H1 (cell line): Measurements from ENCODE around the gene PTPN2. TPM values are rescaled to one million over a fixed set of nuclear protein-coding genes. Genes with fewer than 3 reads are reported as not detected.

ENCODE experiments used
- CTCF ChIA-PET: fragments of 300-600 bp; sonication (Branson Sonifier 250); formaldehyde crosslinking; loops from one replicate; lab custom pipeline; 2021; ENCODE audit not compliant: partially characterized antibody; lab: Charles Lee
- POLR2A ChIA-PET: fragments of 300-600 bp; sonication (Branson Sonifier 250); formaldehyde crosslinking; loops from one replicate; lab custom pipeline; 2021; ENCODE audit warnings: inconsistent platforms; ENCODE audit not compliant: partially characterized antibody; lab: Charles Lee
- DNase-seq, 2 experiments: peaks; one replicate each; pipeline versions ENCODE4 v3.0.0 to v3.0.0-alpha.2; 2010 to 2022; ENCODE audit warnings: low spot score in 2 of 2, low read depth in 1 of 2, mixed read lengths in 1 of 2
- FAIRE-seq: peaks from 2 replicates; lab custom pipeline; 2011; peaks lifted over from hg19 to GRCh38; lab: Jason Lieb, UNC
- H2AFZ ChIP-seq: 2 replicates; pipeline ENCODE4 v1.8.1; 2012; ENCODE audit warnings: low read length, inconsistent platforms
- H2AK5ac ChIP-seq: 2 replicates; pipeline ENCODE4 v1.6.1; 2013; ENCODE audit warnings: low read depth, low read length
- H2BK120ac ChIP-seq: replicated peaks from 2 replicates; pipeline ENCODE3; 2013; ENCODE audit warnings: low read depth, low read length, inconsistent platforms
- H2BK12ac ChIP-seq: 2 replicates; pipeline ENCODE4 v1.6.1; 2013; ENCODE audit warnings: low read depth, low read length
- H2BK15ac ChIP-seq: 2 replicates; pipeline ENCODE4 v1.6.1; 2013; ENCODE audit warnings: low read length
- H2BK20ac ChIP-seq: 2 replicates; pipeline ENCODE4 v1.6.1; 2013; ENCODE audit warnings: low read length
- H2BK5ac ChIP-seq: 2 replicates; pipeline ENCODE4 v1.6.1; 2013; ENCODE audit warnings: low read depth, low read length
- H3K14ac ChIP-seq: 2 replicates; pipeline ENCODE4 v1.6.1; 2013; ENCODE audit warnings: inconsistent platforms; ENCODE audit not compliant: insufficient read length
- H3K18ac ChIP-seq: 2 replicates; pipeline ENCODE4 v1.6.1; 2013; ENCODE audit warnings: low read length; ENCODE audit errors: extremely low read depth
- H3K23ac ChIP-seq: 2 replicates; pipeline ENCODE4 v1.6.1; 2013; ENCODE audit warnings: inconsistent platforms; ENCODE audit not compliant: insufficient read length
- H3K23me2 ChIP-seq: 2 replicates; pipeline ENCODE4 v1.6.1; 2013; ENCODE audit warnings: low read depth, low read length
- H3K27ac ChIP-seq: 2 replicates; pipeline ENCODE4 v1.6.1; 2011; ENCODE audit warnings: low read depth, low read length, inconsistent platforms
- H3K27me3 ChIP-seq, 4 experiments: replicated peaks in 1 of 4; 1 replicate in 1 of 4; 2 replicates in 3 of 4; pipeline versions ENCODE4 v1.6.1 to v1.8.1; 2011 to 2013; ENCODE audit warnings: low read length in 3 of 4, mild to moderate bottlenecking in 3 of 4, inconsistent platforms in 2 of 4, mixed read lengths in 2 of 4, moderate library complexity in 1 of 4; ENCODE audit not compliant: control insufficient read depth in 3 of 4, insufficient read depth in 3 of 4; ENCODE audit errors: extremely low read depth in 1 of 4
- H3K36me3 ChIP-seq, 4 experiments: 2 replicates each; pipeline versions ENCODE4 v1.6.1 to v1.8.1; 2011 to 2013; ENCODE audit warnings: mild to moderate bottlenecking in 4 of 4, low read length in 3 of 4, moderate library complexity in 2 of 4, control low read depth in 1 of 4, inconsistent platforms in 1 of 4; ENCODE audit not compliant: insufficient read depth in 4 of 4, control insufficient read depth in 2 of 4
- H3K4ac ChIP-seq: replicated peaks from 2 replicates; pipeline ENCODE3; 2013; ENCODE audit warnings: low read length, low read depth, mixed read lengths, inconsistent platforms; ENCODE audit not compliant: insufficient read length
- H3K4me1 ChIP-seq, 4 experiments: replicated peaks in 1 of 4; 1 replicate in 1 of 4; 2 replicates in 3 of 4; pipeline versions ENCODE4 v1.6.1 to v1.8.1; 2011 to 2013; ENCODE audit warnings: low read length in 3 of 4, inconsistent platforms in 2 of 4, mixed read lengths in 1 of 4; ENCODE audit not compliant: insufficient read depth in 4 of 4, control insufficient read depth in 3 of 4
- H3K4me2 ChIP-seq, 2 experiments: 2 replicates each; pipeline versions ENCODE4 v1.6.1 to v1.8.1; 2011 to 2013; ENCODE audit warnings: low read depth in 2 of 2, low read length in 2 of 2, control low read depth in 1 of 2, inconsistent platforms in 1 of 2, mild to moderate bottlenecking in 1 of 2; ENCODE audit not compliant: insufficient read depth in 1 of 2
- H3K4me3 ChIP-seq, 4 experiments: fragments of 200-600, 300-600 bp in 1 of 4; sonication (generic), shearing (Covaris generic), sonication (Bioruptor Twin) in 1 of 4; 2 replicates each; pipeline versions ENCODE4 v1.5.1 to v1.8.1; 2011 to 2016; ENCODE audit warnings: low read length in 4 of 4, low read depth in 3 of 4, control low read depth in 2 of 4, inconsistent platforms in 2 of 4, mild to moderate bottlenecking in 2 of 4, mixed read lengths in 1 of 4, moderate library complexity in 1 of 4; ENCODE audit not compliant: insufficient read depth in 2 of 4; ENCODE audit errors: extremely low read depth in 1 of 4
- H3K56ac ChIP-seq: replicated peaks from 2 replicates; pipeline ENCODE3; 2013; ENCODE audit warnings: low read depth, mild to moderate bottlenecking, mixed read lengths, low read length, inconsistent platforms; ENCODE audit not compliant: insufficient read length
- H3K79me1 ChIP-seq: 2 replicates; pipeline ENCODE4 v1.6.1; 2013; ENCODE audit warnings: low read depth, low read length, control low read depth
- H3K79me2 ChIP-seq, 2 experiments: 2 replicates each; pipeline versions ENCODE4 v1.6.1 to v1.8.1; 2012 to 2013; ENCODE audit warnings: low read length in 2 of 2, mild to moderate bottlenecking in 2 of 2, inconsistent platforms in 1 of 2; ENCODE audit not compliant: insufficient read depth in 2 of 2, control insufficient read depth in 1 of 2
- H3K9ac ChIP-seq, 4 experiments: replicated peaks in 1 of 4; 1 replicate in 1 of 4; 2 replicates in 3 of 4; pipeline versions ENCODE4 v1.6.1 to v1.8.1; 2011 to 2013; ENCODE audit warnings: low read depth in 3 of 4, low read length in 3 of 4, control low read depth in 2 of 4, mild to moderate bottlenecking in 2 of 4, moderate library complexity in 2 of 4, inconsistent platforms in 1 of 4; ENCODE audit errors: extremely low read depth in 1 of 4
- H3K9me3 ChIP-seq, 2 experiments: 2 replicates each; pipeline versions ENCODE4 v1.6.1 to v1.8.1; 2012 to 2013; ENCODE audit warnings: mild to moderate bottlenecking in 2 of 2, moderate library complexity in 2 of 2, control low read depth in 1 of 2, inconsistent platforms in 1 of 2, low read depth in 1 of 2, low read length in 1 of 2, mixed read lengths in 1 of 2; ENCODE audit not compliant: insufficient read depth in 2 of 2
- H4K20me1 ChIP-seq, 2 experiments: replicated peaks in 1 of 2; 2 replicates each; pipeline versions ENCODE3 to v1.8.1; 2011 to 2013; ENCODE audit warnings: inconsistent platforms in 2 of 2, low read length in 2 of 2, mild to moderate bottlenecking in 1 of 2; ENCODE audit not compliant: insufficient read depth in 2 of 2, control insufficient read depth in 1 of 2
- H4K5ac ChIP-seq: 2 replicates; pipeline ENCODE4 v1.6.1; 2013; ENCODE audit warnings: low read length, low read depth, mixed read lengths, inconsistent platforms; ENCODE audit not compliant: insufficient read length
- H4K8ac ChIP-seq: 2 replicates; pipeline ENCODE4 v1.8.0; 2013; ENCODE audit warnings: mild to moderate bottlenecking, moderate library complexity, low read length, inconsistent platforms; ENCODE audit not compliant: insufficient read depth; ENCODE audit errors: extremely low read depth
- H4K91ac ChIP-seq: replicated peaks from 2 replicates; pipeline ENCODE3; 2013; ENCODE audit warnings: low read length, mixed read lengths, inconsistent platforms; ENCODE audit not compliant: insufficient read length
- HDAC2 ChIP-seq, 2 experiments: fragments of 300-600 bp in 1 of 2; sonication (generic) in 1 of 2; IDR thresholded peaks; 2 replicates each; pipeline ENCODE4 v1.6.1; 2011 to 2012; ENCODE audit warnings: low read depth in 2 of 2, low read length in 2 of 2, mild to moderate bottlenecking in 2 of 2, moderate library complexity in 2 of 2, borderline replicate concordance in 1 of 2, inconsistent platforms in 1 of 2
- NANOG ChIP-seq: IDR thresholded peaks from 2 replicates; pipeline ENCODE4 v1.6.1; 2011; ENCODE audit warnings: low read length, low read depth, mild to moderate bottlenecking, inconsistent platforms; ENCODE audit not compliant: insufficient read depth, poor library complexity, severe bottlenecking
- PHF8 ChIP-seq: fragments of 200-600 bp; sonication (generic); conservative IDR thresholded peaks from 2 replicates; pipeline ENCODE4 v1.7.1; 2012; ENCODE audit warnings: low read depth, mild to moderate bottlenecking, inconsistent platforms, low read length, moderate library complexity
- RNF2 ChIP-seq: fragments of 200-900, 300-1000 bp; sonication (generic); IDR thresholded peaks from 2 replicates; pipeline ENCODE4 v1.7.1; 2016; ENCODE audit warnings: borderline replicate concordance, low read depth, mild to moderate bottlenecking, antibody characterized with exemption, low read length; ENCODE audit not compliant: poor library complexity, severe bottlenecking; ENCODE audit errors: missing control alignments
- SIN3A ChIP-seq, 2 experiments: IDR thresholded peaks in 1 of 2; conservative IDR thresholded peaks in 1 of 2; 2 replicates each; pipeline ENCODE4 v1.6.1; 2011 to 2012; ENCODE audit warnings: low read length in 2 of 2, improper control_type of control experiment in 1 of 2, low read depth in 1 of 2, mild to moderate bottlenecking in 1 of 2
- SP2 ChIP-seq: IDR thresholded peaks from 2 replicates; pipeline ENCODE4 v1.6.1; 2012; ENCODE audit warnings: mild to moderate bottlenecking, low read length, inconsistent platforms
- TBP ChIP-seq: IDR thresholded peaks from 2 replicates; pipeline ENCODE4 v1.6.1; 2011; ENCODE audit warnings: low read depth, low read length, improper control_type of control experiment
- WGBS, 2 experiments: shearing (Covaris generic) in 1 of 2; methylation state at CpG; one replicate each; pipeline versions ENCODE4 v1.1.6 to v1.1.7; 2013 to 2015; ENCODE audit warnings: low lambda C conversion rate in 2 of 2, mixed read lengths in 2 of 2, inconsistent platforms in 1 of 2, low coverage in 1 of 2, missing lambda C conversion rate in 1 of 2; ENCODE audit not compliant: insufficient replicate concordance in 2 of 2, insufficient coverage in 1 of 2, insufficient read length in 1 of 2; ENCODE audit errors: extremely low coverage in 1 of 2, missing lambda C conversion rate in 1 of 2; 5-methylcytosine and 5-hydroxymethylcytosine counted together
- polyA plus RNA-seq, 7 experiments: library from polyadenylated mRNA; depleted of rRNA in 3 of 7; stranded (reverse) in 5 of 7; unstranded in 2 of 7; fragments of >200 nt in 5 of 7; fragments of 200-250 nt in 2 of 7; gene quantifications; 1 replicate in 5 of 7; 2 replicates in 1 of 7; 4 replicates in 1 of 7; pipeline versions ENCODE4 v1.2.1 to v1.2.3, GENCODE V29; 2011 to 2013; ENCODE audit warnings: missing spikeins in 2 of 7, mixed read lengths in 2 of 7
- total RNA-seq: library from RNA; stranded (reverse); fragmentation: NEBNext Ultra II Directional; extraction: Animal tissue kit (Norgen Biotek cat#: 25700); gene quantifications from 2 replicates; pipeline ENCODE4 v1.2.1, GENCODE V29; 2021

Gene PTPN2
- total and polyA plus RNA-seq, 2 of the 8 experiments (the other 6 are each of a cell fraction or from before 2014, with no cell fraction given), result 16.4 to 54.0 TPM

GRCh38 chr18:12840382-12840781 lies 43.7 kb downstream of the PTPN2 start:
- Histone ChIP-seq H3K27ac (no peak overlapping the region), H2AK5ac (no peak overlapping the region), H3K14ac (no peak overlapping the region), H2BK20ac (no peak overlapping the region), H2BK120ac (no peak overlapping the region), H3K79me2 (peaks cover 0 to 71% of the 10 kb centered on the region in 2 experiments; a peak in 2 of 4 replicates), H2BK5ac (no peak overlapping the region; the same call in 1 of the 2 replicates), H3K23ac (no peak overlapping the region), H3K4me3 (no peak overlapping the region), H3K23me2 (no peaks in the 10 kb centered on the region), H4K8ac (no peak overlapping the region), H4K5ac (no peak overlapping the region), H4K20me1 (peaks cover 0 to 9% of the 10 kb centered on the region in 2 experiments), H3K4me2 (no peak overlapping the region), H3K9me3 (no peaks in the 10 kb centered on the region), H3K27me3 (no peaks in the 10 kb centered on the region), H2BK12ac (no peak overlapping the region; the same call in 1 of the 2 replicates), H3K36me3 (peaks cover 0 to 4% (median 1%) of the 10 kb centered on the region in 4 experiments; a peak in 3 of 8 replicates), H3K4ac (no peak overlapping the region), H3K9ac (no peak overlapping the region), H2BK15ac (no peak overlapping the region), H3K56ac (no peak overlapping the region), H3K4me1 (peaks cover 0 to 11% (median 8%) of the 10 kb centered on the region in 4 experiments; a peak in 5 of 7 replicates), H3K18ac (no peak overlapping the region), H4K91ac (no peak overlapping the region), H3K79me1 (peaks cover 9% of the 10 kb centered on the region; the same call in 1 of the 2 replicates), H2AFZ (no peak overlapping the region)
- ChIA-PET CTCF (interaction anchor here (0.9 to 1.8 kb wide), 7 partner anchors 11 to 94 kb away, joined by 3 to 10 read pairs (median 3); no protein-coding TSS in a partner anchor), POLR2A (interaction anchor here (0.9 kb wide), 1 partner anchor 43 kb away, joined by 4 read pairs; the partner anchor contains the start of gene PTPN2)
- TF ChIP-seq SIN3A (conservative IDR thresholded peaks at IDR 0.05 in 1 of 2, IDR thresholded peaks at IDR 0.05 in 1 of 2; ENCODE audit: low read depth in 1 of 2, low read length in 2 of 2) (no peak), PHF8 (no peak), HDAC2 (IDR thresholded peaks at IDR 0.05; ENCODE audit: borderline replicate concordance in 1 of 2, low read depth in 2 of 2, low read length in 2 of 2) (no peak), NANOG (no peak), RNF2 (no peak), TBP (no peak), SP2 (no peak)
- no peak for FAIRE-seq
- 94% methylated on average over 3 of the region's 3 CpGs; no CpG with 5 or more reads in 1 of the 2 experiments for WGBS, 2 experiments
- DNase-seq, result no peak
